BE2C (cell line): ENCODE data around the gene TUBD1.

Source experiments
- DNase-seq: peaks from one replicate; pipeline ENCODE4 v3.0.0-alpha.2; 2020
- H3K27me3 ChIP-seq: fragments of 250-450 bp; sonication (Bioruptor Pico); 2 replicates; pipeline ENCODE4 v1.5.1; 2020; ENCODE audit warnings: mild to moderate bottlenecking
- H3K36me3 ChIP-seq: fragments of 250-450 bp; sonication (Bioruptor Pico); 2 replicates; pipeline ENCODE4 v1.5.1; 2020; ENCODE audit warnings: mild to moderate bottlenecking
- H3K4me1 ChIP-seq: fragments of 250-450 bp; sonication (Bioruptor Pico); 2 replicates; pipeline ENCODE4 v1.5.1; 2020
- H3K4me3 ChIP-seq: 2 replicates; pipeline ENCODE4 v1.5.1; 2011; ENCODE audit warnings: low read depth, low read length
- H3K9me3 ChIP-seq: fragments of 250-450 bp; sonication (Bioruptor Pico); 2 replicates; pipeline ENCODE4 v1.5.1; 2020
- CTCF ChIP-seq: IDR thresholded peaks from 2 replicates; pipeline ENCODE4 v1.5.1; 2012; ENCODE audit warnings: mild to moderate bottlenecking, low read depth, low read length

TUBD1 gene

GRCh38 chr17:59914274-59914854 is 21.6 kb upstream of the TUBD1 start:
- Histone ChIP-seq H3K27me3 (no peaks in the 10 kb centered on the region), H3K4me3 (no peak overlapping the region), H3K9me3 (no peaks in the 10 kb centered on the region), H3K36me3 (peaks cover 30% of the 10 kb centered on the region), H3K4me1 (no peaks in the 10 kb centered on the region)
- DNase-seq = peak; percentile 25
- peak; percentile 62 for TF ChIP-seq CTCF

GRCh38 chr17:59907467-59907866 is 14.7 kb upstream of the TUBD1 start:
- Histone ChIP-seq H3K4me1 (no peaks in the 10 kb centered on the region), H3K36me3 (peaks cover 12% of the 10 kb centered on the region), H3K27me3 (no peaks in the 10 kb centered on the region), H3K4me3 (no peak overlapping the region), H3K9me3 (no peaks in the 10 kb centered on the region)
- no peak for DNase-seq
- no peak for TF ChIP-seq CTCF

GRCh38 chr17:59903455-59903854 is 10.7 kb upstream of the TUBD1 start:
- TF ChIP-seq CTCF = no peak
- Histone ChIP-seq H3K9me3 (no peaks in the 10 kb centered on the region), H3K36me3 (peaks cover 6% of the 10 kb centered on the region), H3K27me3 (no peaks in the 10 kb centered on the region), H3K4me3 (no peak overlapping the region), H3K4me1 (no peaks in the 10 kb centered on the region)
- no peak for DNase-seq

GRCh38 chr17:59901604-59902003 is 8.9 kb upstream of the TUBD1 start:
- H3K36me3 ChIP-seq = peaks cover 4% of the 10 kb centered on the region
- no peaks in the 10 kb centered on the region for H3K27me3 ChIP-seq
- no peaks in the 10 kb centered on the region for H3K9me3 ChIP-seq
- no peak for DNase-seq
- TF ChIP-seq CTCF = no peak
- H3K4me1 ChIP-seq = no peaks in the 10 kb centered on the region
- no peak overlapping the region for H3K4me3 ChIP-seq

- TF ChIP-seq CTCF = no peak
- Histone ChIP-seq H3K27me3 (no peaks in the 10 kb centered on the region), H3K4me1 (no peaks in the 10 kb centered on the region), H3K36me3 (peaks cover 6% of the 10 kb centered on the region), H3K9me3 (no peaks in the 10 kb centered on the region), H3K4me3 (no peak overlapping the region)
- DNase-seq = no peak
These were observed 6.4 kb upstream of the TUBD1 start for GRCh38 chr17:59899099-59899498.

GRCh38 chr17:59897090-59897489 is 4.3 kb upstream of the TUBD1 start:
- H3K9me3 ChIP-seq = no peaks in the 10 kb centered on the region
- peaks cover 6% of the 10 kb centered on the region; the same call in 1 of the 2 replicates for H3K36me3 ChIP-seq
- H3K4me1 ChIP-seq = no peaks in the 10 kb centered on the region
- no peak overlapping the region for H3K4me3 ChIP-seq
- DNase-seq = no peak
- no peak for TF ChIP-seq CTCF
- no peaks in the 10 kb centered on the region for H3K27me3 ChIP-seq
